SK-N-MC (cell line): ENCODE measurements around the gene PCED1B.

ENCODE experiments used
- EZH2 ChIP-seq: fragments of 200-600 bp; sonication (generic); IDR thresholded peaks from one replicate; pipeline ENCODE4 v1.6.1; 2017; ENCODE audit warnings: antibody characterized with exemption
- FOXP2 ChIP-seq: optimal IDR thresholded peaks from 2 replicates; pipeline ENCODE3; 2011; ENCODE audit warnings: mild to moderate bottlenecking, moderate library complexity; ENCODE audit not compliant: insufficient read depth; ENCODE audit errors: extremely low read length, control extremely low read depth
- POLR2AphosphoS5 ChIP-seq: IDR thresholded peaks from 2 replicates; pipeline ENCODE4 v1.6.1; 2012; ENCODE audit warnings: mild to moderate bottlenecking, low read depth, low read length, borderline replicate concordance

- TF ChIP-seq POLR2AphosphoS5 (no peak), EZH2 (no peak), FOXP2 (no peak)
These were observed 126.4 kb downstream of the PCED1B start for GRCh38 chr12:47205532-47206449.
